ENCODE measurements around the gene OPN1SW.

- TF ChIP-seq CTCF (conservative IDR thresholded peaks at IDR 0.05; ENCODE audit: low read length) = no peak
- no peak for TF ChIP-seq EZH2phosphoT487 (IDR thresholded peaks at IDR 0.05; ENCODE audit: borderline replicate concordance)
These were observed 49.4 kb downstream of the OPN1SW start for GRCh38 chr7:128726059-128726736.
